Measurements from ENCODE around the gene SPECC1L.

The SPECC1L gene

GRCh38 chr22:24455039-24455438 lies 184.4 kb downstream of the SPECC1L start:
- DNase-seq: no peak

- no peak for DNase-seq
These were observed 185.3 kb downstream of the SPECC1L start for GRCh38 chr22:24455751-24456426.

GRCh38 chr22:24457894-24458420 lies 187.3 kb downstream of the SPECC1L start:
- DNase-seq: no peak

- no peak for DNase-seq
These were observed 189.3 kb downstream of the SPECC1L start for GRCh38 chr22:24459911-24460310.

DNA sequence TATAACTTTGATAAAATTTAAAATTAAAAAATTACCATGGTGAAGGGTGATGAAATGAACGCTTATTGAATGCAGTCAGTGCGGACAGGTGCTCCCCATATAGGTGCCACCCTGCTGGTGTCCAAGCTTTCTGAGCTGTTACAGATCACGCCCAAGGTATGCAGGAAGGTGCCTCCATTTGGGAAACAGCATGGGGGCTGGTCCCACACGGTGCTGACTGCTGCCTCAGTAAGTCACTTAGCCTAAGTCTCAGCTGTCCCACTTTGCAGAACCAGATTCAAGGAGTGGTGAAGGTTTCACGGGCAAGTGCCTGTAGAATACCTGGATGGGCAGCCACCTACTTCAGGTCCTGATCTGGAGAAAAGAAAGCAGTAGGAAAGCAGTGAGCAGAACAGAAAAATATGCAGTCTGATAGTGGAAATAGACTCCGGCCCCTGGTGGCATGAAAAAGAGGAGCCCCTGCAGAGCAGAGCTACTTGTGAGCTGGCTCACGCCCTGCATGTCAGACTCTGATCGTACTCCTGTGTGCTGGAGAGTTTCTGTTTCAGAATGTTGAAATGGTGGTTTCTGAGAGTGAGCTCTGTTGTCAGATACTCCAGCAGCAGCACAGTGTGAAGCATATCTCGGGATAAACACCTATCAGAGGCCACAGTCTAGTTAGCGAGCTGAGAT lies 189.9 kb downstream of the SPECC1L start:
- no peak for DNase-seq

DNA sequence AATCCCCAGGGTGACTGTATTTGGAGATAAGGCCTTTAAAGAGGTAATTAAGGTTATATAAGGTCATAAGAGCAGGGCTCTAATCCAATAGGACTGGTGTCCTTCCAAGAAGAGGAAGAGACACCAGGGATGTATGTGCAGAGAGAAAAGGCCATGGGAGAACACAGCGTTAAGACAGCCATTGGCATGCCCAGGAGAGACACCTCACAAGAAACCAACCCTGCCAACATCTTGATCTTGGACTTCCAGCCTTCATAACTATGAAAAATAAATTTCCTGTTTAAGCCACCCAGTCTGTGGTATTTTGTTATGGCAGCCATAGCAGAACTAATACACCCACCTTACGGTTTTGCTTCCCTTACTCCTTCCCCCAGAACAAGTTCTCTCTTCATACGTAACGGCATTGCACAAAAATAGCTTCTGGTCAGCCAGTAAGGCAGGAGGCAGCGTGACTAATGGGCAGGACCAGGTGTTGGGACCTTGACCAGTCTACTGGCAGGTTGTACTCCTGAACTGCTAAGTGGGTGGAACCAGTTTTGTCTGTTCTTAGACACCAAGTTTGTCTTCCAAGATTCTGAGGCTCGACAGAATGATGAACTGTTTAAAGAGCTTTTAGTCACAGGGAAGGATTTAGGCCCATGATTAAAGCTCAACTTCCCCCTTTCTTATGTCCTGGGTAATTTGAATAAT lies 192.6 kb downstream of the SPECC1L start:
- DNase-seq: no peak

- DNase-seq: no peak
These were observed 194.9 kb downstream of the SPECC1L start for GRCh38 chr22:24465566-24465965.

- no peak for DNase-seq
These were observed 195.3 kb downstream of the SPECC1L start for GRCh38 chr22:24465975-24466374.

GRCh38 chr22:24466716-24467328 lies 196.2 kb downstream of the SPECC1L start:
- peak; percentile 16 for DNase-seq

DNA sequence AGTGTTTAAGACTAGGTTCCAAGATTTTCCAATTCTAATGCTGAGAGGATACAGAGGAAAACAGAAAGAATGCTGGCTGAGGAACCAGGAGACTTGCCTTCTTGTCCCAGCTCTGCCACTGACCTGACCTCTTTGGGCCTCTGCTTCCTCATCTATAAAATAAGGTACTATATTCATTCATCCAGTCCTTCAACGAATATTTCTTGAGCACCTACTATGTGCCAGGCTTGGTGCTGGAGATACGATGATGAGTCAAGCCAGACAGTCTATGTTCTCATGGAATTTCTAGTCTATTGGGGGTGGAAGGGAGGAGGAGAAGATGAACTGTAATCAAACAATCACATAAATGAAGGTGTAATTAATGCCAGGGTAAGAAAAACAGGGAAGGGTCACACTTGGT lies 196.7 kb downstream of the SPECC1L start:
- DNase-seq: no peak
